Epithelial cell of esophagus (primary cell): Measurements from ENCODE around the gene LMNA.

ENCODE experiments used
- DNase-seq: peaks from one replicate; pipeline ENCODE4 v3.0.0; 2010; ENCODE audit warnings: low read depth
- H3K4me3 ChIP-seq: 2 replicates; pipeline ENCODE4 v1.5.1; 2011; ENCODE audit warnings: mild to moderate bottlenecking, low read length, control low read depth
- CTCF ChIP-seq: IDR thresholded peaks from 2 replicates; pipeline ENCODE4 v1.5.1; 2011; ENCODE audit warnings: low read depth, mild to moderate bottlenecking, low read length, control low read depth, inconsistent platforms; ENCODE audit not compliant: insufficient read depth; ENCODE audit errors: missing control alignments

LMNA gene

DNA sequence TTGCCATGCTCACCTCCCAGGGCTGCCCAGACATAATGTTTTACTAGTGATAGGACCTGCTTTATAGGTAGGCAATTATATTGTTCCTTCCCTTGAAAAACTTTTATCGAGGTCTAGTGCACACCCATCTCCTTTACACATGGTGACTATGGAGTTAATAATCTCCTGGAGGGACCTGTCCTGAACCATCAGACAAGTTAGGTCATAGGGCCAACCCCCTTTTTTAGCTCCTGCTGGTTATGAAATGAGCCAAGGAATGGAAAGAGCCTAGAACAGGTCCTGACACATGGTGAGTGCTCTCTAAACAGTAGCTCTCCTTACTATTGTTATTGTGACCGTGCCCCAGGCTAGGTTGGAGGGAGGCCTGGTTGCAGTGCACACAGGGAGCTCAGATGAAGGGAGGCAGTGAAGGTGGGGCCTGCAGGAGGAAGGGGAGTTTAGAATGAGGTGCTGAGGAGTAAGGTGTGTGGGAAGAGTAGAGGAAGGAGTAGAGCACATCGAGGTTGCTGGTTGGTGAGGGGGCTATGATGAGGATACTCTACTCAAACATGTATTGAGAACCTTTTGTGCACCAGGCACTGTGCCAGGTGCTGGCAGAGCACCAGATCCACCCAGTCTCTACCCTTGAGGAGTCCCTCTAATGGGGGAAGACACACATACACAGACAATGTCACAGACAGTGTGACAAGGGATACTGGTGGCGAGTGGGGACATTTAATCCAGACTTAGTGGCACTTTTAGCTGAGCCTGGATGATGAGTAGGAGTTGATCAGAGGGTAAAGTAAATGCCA lies 14.1 kb upstream of the LMNA start:
- no peak for TF ChIP-seq CTCF
- peak; percentile 64 for DNase-seq
- H3K4me3 ChIP-seq = no peak overlapping the region

DNA sequence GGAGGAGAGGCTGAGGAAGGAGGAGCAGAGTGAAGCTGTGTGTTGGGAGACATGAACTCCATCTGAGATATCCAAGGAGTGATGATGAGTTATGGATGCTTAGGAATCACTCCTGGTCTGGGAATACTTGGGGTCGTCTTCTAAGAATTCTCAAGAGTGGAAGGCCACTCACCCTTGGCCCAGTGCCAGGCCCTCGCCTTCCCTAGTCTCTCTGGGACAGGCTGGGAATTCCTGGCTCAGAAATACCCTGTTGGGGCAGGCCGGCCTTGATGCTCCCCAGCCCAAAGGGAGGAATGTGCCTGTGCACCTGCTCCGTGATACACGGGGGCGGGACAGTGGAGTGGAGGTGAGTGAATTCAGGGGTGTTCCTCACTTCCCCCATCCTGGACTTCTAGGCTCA lies 12.6 kb upstream of the LMNA start:
- H3K4me3 ChIP-seq = no peak overlapping the region
- DNase-seq = no peak
- TF ChIP-seq CTCF = no peak

GRCh38 chr1:156102633-156103511 lies 11.6 kb upstream of the LMNA start:
- TF ChIP-seq CTCF = no peak
- DNase-seq = no peak
- no peak overlapping the region for H3K4me3 ChIP-seq

DNA sequence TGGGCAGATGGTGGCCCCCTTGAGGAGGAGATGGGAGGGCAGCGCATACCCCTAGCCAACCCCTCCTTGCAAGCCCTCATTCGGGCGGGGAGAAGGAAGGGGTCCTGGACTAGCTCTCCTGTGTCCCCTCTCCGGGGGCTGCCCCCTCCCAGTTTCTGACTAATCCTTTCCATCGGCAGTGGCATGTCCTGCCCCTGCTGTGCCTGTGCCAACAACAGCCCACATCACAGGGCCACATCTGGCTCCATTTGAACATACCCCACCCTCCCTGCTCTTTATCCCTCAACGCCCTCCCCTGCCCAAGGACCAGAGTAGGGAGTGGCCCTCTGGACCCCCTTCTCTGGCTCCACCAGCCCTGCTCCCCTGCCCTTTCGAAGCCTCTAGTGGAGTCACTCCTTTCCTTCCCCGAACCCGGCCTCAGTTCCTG lies 11.0 kb upstream of the LMNA start:
- TF ChIP-seq CTCF = no peak
- H3K4me3 ChIP-seq = peak overlapping the region; percentile 21

DNA sequence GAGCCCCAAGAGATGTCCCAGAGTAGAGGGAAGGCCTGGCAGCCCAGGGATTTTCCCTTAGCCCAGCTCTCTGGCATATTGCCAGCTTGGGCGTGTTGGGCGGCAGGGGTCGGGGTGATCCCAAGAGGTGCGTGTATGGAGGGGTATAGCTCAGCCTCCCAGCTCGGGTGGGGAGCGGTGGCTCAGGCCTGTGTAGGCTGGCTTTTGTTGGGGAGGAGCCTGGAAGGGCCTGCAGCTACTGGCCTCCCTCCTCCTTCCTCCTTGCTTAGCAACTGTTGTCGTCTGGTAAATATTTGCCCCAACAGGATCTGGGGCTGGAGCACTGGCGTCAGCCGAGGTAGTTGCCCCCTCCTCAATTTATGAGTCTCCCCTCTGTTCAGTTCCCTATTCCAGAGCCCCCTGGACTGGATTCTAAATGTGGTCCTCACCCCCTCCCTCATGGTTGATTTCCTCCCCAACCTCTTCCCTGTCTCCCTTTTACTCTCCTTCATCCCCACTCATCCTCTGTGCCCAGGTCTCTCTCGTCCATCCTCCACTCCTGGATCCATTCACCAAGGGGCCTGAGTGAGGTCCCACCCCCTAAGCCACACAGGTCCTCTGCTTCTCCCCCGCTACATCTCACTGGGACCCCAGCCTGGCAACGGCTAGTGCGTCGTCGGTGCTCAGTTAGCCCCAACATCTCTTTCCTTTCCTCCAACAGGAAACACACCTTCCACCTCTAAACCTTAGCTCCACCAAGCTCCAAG lies 10.3 kb upstream of the LMNA start:
- peak overlapping the region; percentile 21 for H3K4me3 ChIP-seq
- TF ChIP-seq CTCF = no peak
- DNase-seq = peak; percentile 95

More for the DNA sequence above, 11.0 kb upstream of the LMNA start:
- DNase-seq = peak; percentile 53

- no peak for TF ChIP-seq CTCF
- peak; percentile 42 for DNase-seq
- H3K4me3 ChIP-seq = peak overlapping the region; percentile 4
Measured at GRCh38 chr1:156104861-156105832, 9.4 kb upstream of the LMNA start.
